HG02840 (cell line): ENCODE results near the gene PAX7.
"Not testable (repeated sequence)": the region's sequence is repeated elsewhere in the genome, so short reads cannot be mapped to it uniquely, and the experiment has no call there.

Source experiments
- ATAC-seq: cut with Tn5 transposase; IDR thresholded peaks from one replicate; pipeline ENCODE4 v1.9.1; 2021; ENCODE audit warnings: mild to moderate bottlenecking, moderate library complexity, moderate number of reproducible peaks; ENCODE audit not compliant: unreplicated experiment, low FRiP score

The PAX7 gene

GRCh38 chr1:18723701-18724411 lies 93.2 kb downstream of the PAX7 start:
- no peak for ATAC-seq

- no peak for ATAC-seq
Measured at GRCh38 chr1:18724801-18725200, 94.2 kb downstream of the PAX7 start.

GRCh38 chr1:18725231-18725895 lies 94.7 kb downstream of the PAX7 start:
- no peak for ATAC-seq

- no peak for ATAC-seq
Measured at GRCh38 chr1:18726368-18726767, 95.7 kb downstream of the PAX7 start.

GRCh38 chr1:18727956-18728355 lies 97.3 kb downstream of the PAX7 start:
- no peak for ATAC-seq

GRCh38 chr1:18730321-18730720 lies 99.7 kb downstream of the PAX7 start:
- ATAC-seq: no peak

GRCh38 chr1:18731148-18731547 lies 100.5 kb downstream of the PAX7 start:
- ATAC-seq: no peak

- ATAC-seq: no peak
Measured at GRCh38 chr1:18731591-18732235, 101.1 kb downstream of the PAX7 start.

- ATAC-seq: no peak
Measured at GRCh38 chr1:18732686-18733085, 102.0 kb downstream of the PAX7 start.

GRCh38 chr1:18734001-18734400 lies 103.4 kb downstream of the PAX7 start:
- ATAC-seq: no peak

- no peak for ATAC-seq
Measured at GRCh38 chr1:18734461-18735223, 104.0 kb downstream of the PAX7 start.

- ATAC-seq: no peak
Measured at GRCh38 chr1:18735224-18735997, 104.8 kb downstream of the PAX7 start.

- ATAC-seq: no peak
Measured at GRCh38 chr1:18736958-18737357, 106.3 kb downstream of the PAX7 start.

- no peak for ATAC-seq
Measured at GRCh38 chr1:18738126-18738525, 107.5 kb downstream of the PAX7 start.

- no peak for ATAC-seq
Measured at GRCh38 chr1:18738617-18739016, 108.0 kb downstream of the PAX7 start.

GRCh38 chr1:18739408-18739807 lies 108.8 kb downstream of the PAX7 start:
- no peak for ATAC-seq

- ATAC-seq: no peak
Measured at GRCh38 chr1:18739897-18740296, 109.3 kb downstream of the PAX7 start.

- no peak for ATAC-seq
Measured at GRCh38 chr1:18740617-18741016, 110.0 kb downstream of the PAX7 start.

GRCh38 chr1:18743233-18743632 lies 112.6 kb downstream of the PAX7 start:
- ATAC-seq: no peak

- ATAC-seq: not testable (repeated sequence)
Measured at GRCh38 chr1:18744381-18744780, 113.7 kb downstream of the PAX7 start.
